Thoracic aorta (tissue), 2 donors: ENCODE measurements around the gene C21orf91. TPM values are rescaled to one million over a fixed set of nuclear protein-coding genes. Genes with fewer than 3 reads are reported as not detected.

Source experiments
- ATAC-seq: fragments of 150-250 bp; one replicate; pipeline ENCODE4 v1.8.0; 2017; ENCODE audit warnings: low read depth; ENCODE audit not compliant: insufficient number of reproducible peaks, low FRiP score
- DNase-seq: peaks from one replicate; pipeline ENCODE4 v3.0.0-alpha.2; 2020; ENCODE audit warnings: low spot score
- H3K27ac ChIP-seq, 2 donors: fragments of 200-600 bp; sonication (generic); 1 replicate in 1 of 2; 2 replicates in 1 of 2; pipeline ENCODE4 v1.5.1; 2016; ENCODE audit warnings: mild to moderate bottlenecking in 2 of 2, moderate library complexity in 2 of 2
- H3K27me3 ChIP-seq: fragments of 200-600 bp; sonication (generic); replicated peaks from 2 replicates; pipeline ENCODE4 v1.6.0; 2016; ENCODE audit warnings: mild to moderate bottlenecking; ENCODE audit not compliant: insufficient read depth
- H3K36me3 ChIP-seq: fragments of 200-600 bp; sonication (generic); one replicate; pipeline ENCODE4 v1.5.1; 2016
- H3K4me1 ChIP-seq, 2 donors: fragments of 200-600 bp; sonication (generic); 1 replicate in 1 of 2; 2 replicates in 1 of 2; pipeline versions ENCODE4 v1.5.1 to v1.6.0; 2016; ENCODE audit warnings: low read depth in 2 of 2, mild to moderate bottlenecking in 1 of 2; ENCODE audit not compliant: control insufficient read depth in 1 of 2
- H3K4me3 ChIP-seq: fragments of 200-600 bp; sonication (generic); 2 replicates; pipeline ENCODE4 v1.5.1; 2016; ENCODE audit warnings: mild to moderate bottlenecking
- H3K9me3 ChIP-seq: fragments of 200-600 bp; sonication (generic); 2 replicates; pipeline ENCODE4 v1.5.1; 2016
- total RNA-seq, 2 donors: library from RNA; depleted of rRNA; stranded (reverse); fragments of >200 nt; gene quantifications; one replicate each; pipeline versions ENCODE4 v1.1.0 to v1.2.3, GENCODE V29; 2016
- TF ChIP-seq, protein P1 (sequence below): fragments of 200-600 bp; sonication (generic); IDR thresholded peaks from one replicate; pipeline ENCODE4 v1.5.1; 2019; ENCODE audit warnings: antibody characterized with exemption

C21orf91 gene
- total RNA-seq, 2 donors from 2014 or later = 5.7 to 6.9 TPM

DNA sequence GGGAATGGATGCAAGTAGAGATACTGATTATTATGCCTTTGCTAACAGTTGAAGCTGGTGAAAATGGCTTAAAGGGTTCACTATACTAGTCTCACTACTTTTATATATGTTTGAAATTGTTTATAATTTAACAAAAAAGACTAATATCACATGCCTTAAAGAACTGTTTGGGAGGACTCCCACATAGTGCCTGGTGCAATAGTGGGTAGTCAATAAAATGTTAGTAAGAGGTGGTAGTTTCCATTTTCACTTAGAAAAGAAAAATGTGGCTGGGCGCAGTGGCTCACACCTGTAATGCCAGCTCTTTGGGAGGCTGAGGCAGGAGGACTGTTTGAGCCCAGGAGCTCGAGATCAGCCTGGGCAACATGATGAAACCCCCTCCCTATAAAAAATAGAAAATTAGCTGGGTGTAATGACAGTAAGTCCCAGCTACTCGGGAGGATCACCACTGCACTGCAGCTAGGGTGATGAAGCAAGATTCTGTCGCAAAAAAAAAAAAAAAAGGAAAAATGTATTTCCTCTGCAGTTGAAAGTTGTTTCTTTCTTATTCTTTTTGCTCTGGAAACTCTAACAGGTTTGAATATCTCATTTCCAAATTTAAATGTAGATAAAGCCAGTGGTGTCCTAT lies 24.5 kb downstream of the C21orf91 start:
- Histone ChIP-seq H3K36me3 (no peaks in the 10 kb centered on the region), H3K27ac (no peak overlapping the region), H3K27me3 (no peaks in the 10 kb centered on the region), H3K4me3 (peak overlapping the region; percentile 62), H3K4me1 (no peaks in the 10 kb centered on the region), H3K9me3 (no peaks in the 10 kb centered on the region)
- DNase-seq (no peak), ATAC-seq (no peak)
- TF ChIP-seq, protein P1, sequence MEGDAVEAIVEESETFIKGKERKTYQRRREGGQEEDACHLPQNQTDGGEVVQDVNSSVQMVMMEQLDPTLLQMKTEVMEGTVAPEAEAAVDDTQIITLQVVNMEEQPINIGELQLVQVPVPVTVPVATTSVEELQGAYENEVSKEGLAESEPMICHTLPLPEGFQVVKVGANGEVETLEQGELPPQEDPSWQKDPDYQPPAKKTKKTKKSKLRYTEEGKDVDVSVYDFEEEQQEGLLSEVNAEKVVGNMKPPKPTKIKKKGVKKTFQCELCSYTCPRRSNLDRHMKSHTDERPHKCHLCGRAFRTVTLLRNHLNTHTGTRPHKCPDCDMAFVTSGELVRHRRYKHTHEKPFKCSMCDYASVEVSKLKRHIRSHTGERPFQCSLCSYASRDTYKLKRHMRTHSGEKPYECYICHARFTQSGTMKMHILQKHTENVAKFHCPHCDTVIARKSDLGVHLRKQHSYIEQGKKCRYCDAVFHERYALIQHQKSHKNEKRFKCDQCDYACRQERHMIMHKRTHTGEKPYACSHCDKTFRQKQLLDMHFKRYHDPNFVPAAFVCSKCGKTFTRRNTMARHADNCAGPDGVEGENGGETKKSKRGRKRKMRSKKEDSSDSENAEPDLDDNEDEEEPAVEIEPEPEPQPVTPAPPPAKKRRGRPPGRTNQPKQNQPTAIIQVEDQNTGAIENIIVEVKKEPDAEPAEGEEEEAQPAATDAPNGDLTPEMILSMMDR = no peak

DNA sequence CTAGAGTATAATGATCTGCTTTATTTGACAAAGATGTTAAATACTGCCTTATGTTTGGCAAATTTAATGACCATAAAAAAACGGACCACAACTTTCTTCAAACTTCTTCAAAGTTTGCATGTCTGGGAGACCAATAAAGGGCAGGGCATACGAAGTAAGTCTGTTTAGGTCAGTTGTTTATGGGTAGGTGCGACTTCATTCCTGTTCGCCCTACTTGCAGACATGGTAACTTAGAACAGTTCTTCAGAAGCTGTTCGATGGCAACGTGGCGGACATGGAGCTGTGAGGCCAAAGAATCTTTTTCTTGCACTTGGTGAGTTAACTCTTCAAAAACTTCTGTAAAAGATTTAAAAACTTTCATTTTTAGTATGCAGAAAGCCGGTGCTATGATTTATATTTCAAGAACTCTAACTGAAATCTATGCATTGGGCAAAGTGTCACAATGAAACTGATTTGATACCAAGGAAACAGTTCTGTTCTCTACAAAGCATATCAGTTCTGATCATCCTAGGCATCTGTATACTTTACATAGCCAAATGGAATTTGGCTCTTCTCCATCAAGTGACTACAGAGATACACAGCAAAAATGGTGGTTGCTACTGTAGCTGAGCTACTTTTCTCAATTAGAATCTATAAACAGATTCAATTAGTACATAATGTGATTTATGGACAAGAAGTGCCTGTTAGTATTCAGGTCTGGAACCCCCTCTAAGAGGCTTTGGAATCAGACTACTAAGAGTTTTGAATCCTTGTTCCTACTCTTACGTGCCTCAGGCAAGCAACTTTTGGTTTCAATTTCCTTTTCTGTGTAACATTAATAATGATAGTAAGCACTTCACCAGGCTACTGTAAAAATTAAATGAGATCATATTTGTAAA lies 25.7 kb downstream of the C21orf91 start:
- Histone ChIP-seq H3K4me3 (peak overlapping the region; percentile 62), H3K36me3 (no peaks in the 10 kb centered on the region), H3K27me3 (no peaks in the 10 kb centered on the region), H3K4me1 (no peaks in the 10 kb centered on the region), H3K9me3 (no peaks in the 10 kb centered on the region), H3K27ac (no peak overlapping the region)
- TF ChIP-seq, protein P1 = no peak
- no peak for ATAC-seq
- DNase-seq = no peak

DNA sequence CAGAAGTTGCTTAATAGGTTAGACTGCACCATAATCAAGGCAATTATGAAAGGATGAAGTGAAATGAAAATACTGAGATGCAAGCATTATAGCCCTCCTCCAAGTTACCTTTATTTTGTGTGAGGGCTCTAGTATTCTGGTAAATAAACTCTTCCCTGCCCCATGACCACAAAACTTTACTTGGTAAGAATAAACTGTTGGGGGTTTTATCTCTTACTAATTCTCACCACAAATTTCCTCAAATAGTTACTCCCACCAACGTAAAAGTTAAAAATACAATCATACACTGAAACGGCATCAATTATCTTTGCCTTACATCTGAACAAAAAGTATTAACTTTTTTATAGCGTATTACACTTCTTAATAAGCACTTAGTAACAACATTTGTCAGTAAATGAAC lies 29.5 kb downstream of the C21orf91 start:
- Histone ChIP-seq H3K4me3 (no peak overlapping the region), H3K27ac (no peak overlapping the region), H3K27me3 (no peaks in the 10 kb centered on the region), H3K9me3 (no peaks in the 10 kb centered on the region), H3K4me1 (no peaks in the 10 kb centered on the region), H3K36me3 (peaks cover 10% of the 10 kb centered on the region)
- no peak for ATAC-seq
- no peak for DNase-seq
- TF ChIP-seq, protein P1 = no peak

DNA sequence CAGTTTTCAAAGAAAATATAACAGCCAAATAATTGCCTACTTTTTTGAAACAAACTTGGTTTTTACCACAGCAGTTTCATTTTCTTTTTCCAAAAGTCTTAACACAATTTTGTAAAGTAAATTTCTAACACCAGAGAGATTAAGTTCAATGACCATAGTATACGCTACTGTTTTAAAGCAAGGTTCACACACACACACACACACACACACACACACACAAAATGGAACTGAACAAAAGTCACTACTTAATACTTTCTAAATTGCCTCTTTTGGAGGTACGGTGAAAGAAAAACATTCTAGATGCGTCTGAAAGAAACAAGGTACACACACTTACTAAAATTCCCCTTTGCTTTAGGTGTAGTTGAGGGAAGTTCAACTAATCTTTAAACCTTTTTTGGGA lies 30.1 kb downstream of the C21orf91 start:
- H3K27ac ChIP-seq = no peak overlapping the region
- ATAC-seq (no peak), DNase-seq (no peak)
- H3K36me3 ChIP-seq = peaks cover 10% of the 10 kb centered on the region
- no peaks in the 10 kb centered on the region for H3K9me3 ChIP-seq
- no peaks in the 10 kb centered on the region for H3K4me1 ChIP-seq
- TF ChIP-seq, protein P1 = no peak
- no peaks in the 10 kb centered on the region for H3K27me3 ChIP-seq
- H3K4me3 ChIP-seq = no peak overlapping the region

DNA sequence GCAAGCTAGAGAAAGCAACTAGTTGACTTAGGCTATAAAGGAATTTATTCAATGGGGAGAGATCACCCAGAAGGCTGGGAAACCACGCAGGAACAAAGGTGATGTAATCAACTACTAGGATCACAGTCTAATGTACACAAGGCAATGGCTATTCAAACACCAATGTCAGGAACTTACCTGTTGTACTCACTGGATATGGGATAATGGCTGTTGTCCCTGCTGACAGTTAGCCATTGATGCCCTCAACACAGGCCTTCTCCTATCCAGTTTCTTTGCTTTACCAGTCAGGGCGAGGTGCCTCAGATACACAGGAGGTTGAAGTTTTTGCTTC lies 32.3 kb downstream of the C21orf91 start:
- Histone ChIP-seq H3K4me1 (no peaks in the 10 kb centered on the region), H3K4me3 (no peak overlapping the region), H3K9me3 (no peaks in the 10 kb centered on the region), H3K27ac (no peak overlapping the region), H3K27me3 (no peaks in the 10 kb centered on the region), H3K36me3 (peaks cover 10% of the 10 kb centered on the region)
- DNase-seq (no peak), ATAC-seq (no peak)
- TF ChIP-seq, protein P1 = no peak
